Fibroblast of lung (primary cell): Measurements from ENCODE around the gene HBG1. TPM values are rescaled to one million over a fixed set of nuclear protein-coding genes. Genes with fewer than 3 reads are reported as not detected.
A peak's percentile ranks its signal among the peaks of the same experiment; 100 is the strongest.

ENCODE experiments used
- DNase-seq, 2 donors: peaks; one replicate each; pipeline versions ENCODE4 v3.0.0 to v3.0.0-alpha.2; 2010; ENCODE audit warnings: low read depth in 2 of 2
- H2AFZ ChIP-seq: 2 replicates; pipeline ENCODE4 v1.5.1; 2012; ENCODE audit warnings: low read length, control low read depth, inconsistent platforms
- H3K27ac ChIP-seq: 2 replicates; pipeline ENCODE4 v1.5.1; 2011; ENCODE audit warnings: low read length, control low read depth; ENCODE audit not compliant: insufficient read depth
- H3K27me3 ChIP-seq: 2 replicates; pipeline ENCODE4 v1.5.1; 2011; ENCODE audit warnings: mild to moderate bottlenecking, low read length; ENCODE audit not compliant: control insufficient read depth, insufficient read depth
- H3K36me3 ChIP-seq: 2 replicates; pipeline ENCODE4 v1.5.1; 2011; ENCODE audit warnings: low read length; ENCODE audit not compliant: control insufficient read depth, insufficient read depth
- H3K4me1 ChIP-seq: 2 replicates; pipeline ENCODE4 v1.5.1; 2011; ENCODE audit warnings: low read length; ENCODE audit not compliant: control insufficient read depth, insufficient read depth; ENCODE audit errors: extremely low read depth
- H3K4me2 ChIP-seq: 2 replicates; pipeline ENCODE4 v1.5.1; 2011; ENCODE audit warnings: low read length, control low read depth; ENCODE audit not compliant: insufficient read depth; ENCODE audit errors: extremely low read depth
- H3K4me3 ChIP-seq, 4 experiments: fragments of 200-600 bp in 1 of 4; sonication (generic) in 1 of 4; replicated peaks in 1 of 4; 2 replicates each; pipeline ENCODE4 v1.5.1; 2011 to 2016; ENCODE audit warnings: low read length in 4 of 4, low read depth in 3 of 4, mild to moderate bottlenecking in 3 of 4, control low read depth in 2 of 4, inconsistent platforms in 1 of 4, mixed read lengths in 1 of 4; ENCODE audit not compliant: insufficient read depth in 1 of 4; ENCODE audit errors: control extremely low read depth in 1 of 4
- H3K79me2 ChIP-seq: 2 replicates; pipeline ENCODE4 v1.5.1; 2012; ENCODE audit warnings: mild to moderate bottlenecking, low read length, inconsistent platforms; ENCODE audit not compliant: control insufficient read depth, insufficient read depth
- H3K9ac ChIP-seq: 2 replicates; pipeline ENCODE4 v1.5.1; 2011; ENCODE audit warnings: mild to moderate bottlenecking, low read length, control low read depth; ENCODE audit not compliant: insufficient read depth
- H3K9me3 ChIP-seq: 2 replicates; pipeline ENCODE4 v1.5.1; 2012; ENCODE audit warnings: low read depth, low read length; ENCODE audit not compliant: control insufficient read depth, insufficient read depth
- H4K20me1 ChIP-seq: 2 replicates; pipeline ENCODE4 v1.5.1; 2011; ENCODE audit warnings: low read length; ENCODE audit not compliant: control insufficient read depth, insufficient read depth; ENCODE audit errors: extremely low read depth
- EZH2 ChIP-seq: IDR thresholded peaks from 2 replicates; pipeline ENCODE4 v1.5.1; 2012; ENCODE audit warnings: low read length, control low read depth, mild to moderate bottlenecking; ENCODE audit errors: missing control alignments
- polyA plus RNA-seq, 2 donors: library from polyadenylated mRNA; depleted of rRNA in 1 of 2; stranded (reverse) in 1 of 2; unstranded in 1 of 2; fragments of >200 nt; gene quantifications; 2 replicates each; pipeline ENCODE4 v1.2.1, GENCODE V29; 2011 to 2012; ENCODE audit warnings: missing spikeins in 1 of 2
- total RNA-seq: library from RNA; depleted of rRNA; stranded (reverse); fragments of >200 nt; gene quantifications from 2 replicates; pipeline ENCODE4 v1.2.1, GENCODE V29; 2014
- TF ChIP-seq, protein P1 (sequence below), 2 donors: IDR thresholded peaks in 1 of 2; conservative IDR thresholded peaks in 1 of 2; 1 replicate in 1 of 2; 2 replicates in 1 of 2; pipeline ENCODE4 v1.5.1; 2011 to 2012; ENCODE audit warnings: low read length in 2 of 2, control low read depth in 1 of 2, inconsistent platforms in 1 of 2, low read depth in 1 of 2, mild to moderate bottlenecking in 1 of 2

Gene HBG1
- total and polyA plus RNA-seq, 2 donors (not counting 1 experiment from before 2014, with no cell fraction given): 0.41 TPM; not detected in 1

DNA sequence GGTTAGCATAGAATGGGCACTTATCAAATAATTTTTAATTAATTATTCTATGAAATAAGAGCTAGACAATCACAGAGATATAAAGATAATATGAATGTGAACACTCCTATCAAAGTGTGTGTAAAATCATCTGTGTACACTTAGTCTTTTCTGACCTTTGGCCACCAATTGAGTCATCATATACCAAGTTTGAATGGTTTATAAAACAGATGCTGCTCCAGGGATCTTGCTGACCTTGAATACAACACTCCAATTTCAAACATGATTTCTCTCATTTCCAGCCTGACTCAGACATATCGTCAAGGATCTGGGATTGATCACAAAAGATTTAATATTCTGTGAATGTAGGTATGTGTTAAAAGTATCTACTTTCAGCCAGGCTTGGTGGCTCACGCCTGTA is 46.3 kb downstream of the HBG1 start:
- peak in 1 of 2 donors; percentile 43 for DNase-seq
- H3K36me3 ChIP-seq: no peaks in the 10 kb centered on the region
- no peaks in the 10 kb centered on the region for H3K27me3 ChIP-seq
- H3K27ac ChIP-seq: no peak overlapping the region
- no peaks in the 10 kb centered on the region for H3K9me3 ChIP-seq
- H3K9ac ChIP-seq: no peak overlapping the region
- no peak overlapping the region for H2AFZ ChIP-seq
- H3K79me2 ChIP-seq: no peaks in the 10 kb centered on the region
- H3K4me2 ChIP-seq: no peak overlapping the region
- no peak overlapping the region for H3K4me3 ChIP-seq
- H4K20me1 ChIP-seq: no peaks in the 10 kb centered on the region
- peaks cover 4% of the 10 kb centered on the region for H3K4me1 ChIP-seq
- TF ChIP-seq, protein P1, sequence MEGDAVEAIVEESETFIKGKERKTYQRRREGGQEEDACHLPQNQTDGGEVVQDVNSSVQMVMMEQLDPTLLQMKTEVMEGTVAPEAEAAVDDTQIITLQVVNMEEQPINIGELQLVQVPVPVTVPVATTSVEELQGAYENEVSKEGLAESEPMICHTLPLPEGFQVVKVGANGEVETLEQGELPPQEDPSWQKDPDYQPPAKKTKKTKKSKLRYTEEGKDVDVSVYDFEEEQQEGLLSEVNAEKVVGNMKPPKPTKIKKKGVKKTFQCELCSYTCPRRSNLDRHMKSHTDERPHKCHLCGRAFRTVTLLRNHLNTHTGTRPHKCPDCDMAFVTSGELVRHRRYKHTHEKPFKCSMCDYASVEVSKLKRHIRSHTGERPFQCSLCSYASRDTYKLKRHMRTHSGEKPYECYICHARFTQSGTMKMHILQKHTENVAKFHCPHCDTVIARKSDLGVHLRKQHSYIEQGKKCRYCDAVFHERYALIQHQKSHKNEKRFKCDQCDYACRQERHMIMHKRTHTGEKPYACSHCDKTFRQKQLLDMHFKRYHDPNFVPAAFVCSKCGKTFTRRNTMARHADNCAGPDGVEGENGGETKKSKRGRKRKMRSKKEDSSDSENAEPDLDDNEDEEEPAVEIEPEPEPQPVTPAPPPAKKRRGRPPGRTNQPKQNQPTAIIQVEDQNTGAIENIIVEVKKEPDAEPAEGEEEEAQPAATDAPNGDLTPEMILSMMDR (conservative IDR thresholded peaks at IDR 0.05 in 1 of 2, IDR thresholded peaks at IDR 0.05 in 1 of 2; ENCODE audit: low read depth in 1 of 2, low read length in 2 of 2): no peak
- TF ChIP-seq EZH2: no peak

DNA sequence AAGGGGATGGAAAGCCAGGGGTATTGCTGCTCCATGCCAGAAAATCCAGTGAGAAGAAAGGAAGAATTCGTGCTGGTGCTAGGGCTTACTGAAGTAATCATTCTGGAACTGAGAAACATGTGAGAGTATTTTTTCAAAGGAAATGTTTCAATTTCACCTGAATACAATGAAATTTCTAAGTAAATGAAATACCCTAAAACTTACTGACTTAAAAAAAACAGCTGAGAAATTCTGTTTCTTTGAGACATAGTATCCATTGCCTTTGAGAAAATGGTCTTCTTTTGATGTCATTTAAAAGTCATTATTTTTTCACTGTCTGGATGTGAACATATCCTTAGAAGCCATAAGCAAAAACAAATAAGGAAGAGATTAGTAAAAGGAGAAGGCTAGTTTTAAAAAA is 49.1 kb downstream of the HBG1 start, which contains the start of gene OR51V1:
Gene OR51V1, minus strand, starts transcription at position 101 of the 400 bp plus-strand sequence. Its CDS starts 0 bp downstream, at position 101.
- H4K20me1 ChIP-seq: no peaks in the 10 kb centered on the region

DNA sequence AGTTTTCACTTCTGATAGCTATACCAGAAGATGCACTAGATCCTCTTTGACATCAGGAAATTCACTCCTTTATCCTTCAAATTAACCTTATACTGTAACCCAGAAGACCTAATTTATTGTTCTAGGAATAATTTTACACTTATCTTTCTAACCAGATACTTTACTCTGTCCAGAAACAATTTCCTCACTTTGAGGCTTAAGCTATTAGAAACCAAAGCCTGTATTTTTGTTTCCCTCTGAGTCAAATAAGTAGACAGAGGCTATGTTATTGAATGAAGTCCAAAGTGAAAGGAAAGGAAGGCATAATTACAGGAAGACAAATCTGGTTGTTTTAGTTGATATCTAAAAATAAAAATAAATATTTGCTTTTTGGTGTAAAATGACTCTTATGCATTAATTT is 51.4 kb downstream of the HBG1 start:
- H3K4me3 ChIP-seq: no peak overlapping the region
- no peak overlapping the region for H3K9ac ChIP-seq
- no peaks in the 10 kb centered on the region for H4K20me1 ChIP-seq
- no peaks in the 10 kb centered on the region for H3K9me3 ChIP-seq
- TF ChIP-seq, protein P1 (conservative IDR thresholded peaks at IDR 0.05 in 1 of 2, IDR thresholded peaks at IDR 0.05 in 1 of 2; ENCODE audit: low read depth in 1 of 2, low read length in 2 of 2): no peak
- TF ChIP-seq EZH2: no peak
- H3K4me2 ChIP-seq: no peak overlapping the region
- H3K27me3 ChIP-seq: no peaks in the 10 kb centered on the region
- H2AFZ ChIP-seq: no peak overlapping the region
- no peaks in the 10 kb centered on the region for H3K36me3 ChIP-seq
- no peaks in the 10 kb centered on the region for H3K79me2 ChIP-seq
- no peak for DNase-seq
- H3K27ac ChIP-seq: no peak overlapping the region
- no peaks in the 10 kb centered on the region for H3K4me1 ChIP-seq

More for the DNA sequence above, 49.1 kb downstream of the HBG1 start, which contains the start of gene OR51V1:
- DNase-seq: no peak
- TF ChIP-seq, protein P1 (conservative IDR thresholded peaks at IDR 0.05 in 1 of 2, IDR thresholded peaks at IDR 0.05 in 1 of 2; ENCODE audit: low read depth in 1 of 2, low read length in 2 of 2): no peak
- no peak for TF ChIP-seq EZH2
- Histone ChIP-seq H3K4me2 (no peak within 1 kb of the TSS), H3K27ac (no peak within 1 kb of the TSS), H3K9ac (no peak within 1 kb of the TSS), H3K9me3 (no peaks in the 10 kb centered on the region), H3K4me3 (no peak within 1 kb of the TSS), H2AFZ (no peak within 1 kb of the TSS), H3K27me3 (no peaks in the 10 kb centered on the region), H3K79me2 (no peaks in the 10 kb centered on the region), H3K36me3 (no peaks in the 10 kb centered on the region), H3K4me1 (peaks cover 4% of the 10 kb centered on the region)

Other genes starting within 250 kb of the HBG1 start
- not detected in 2 replicates for gene OR52J3, start 203.3 kb downstream of the HBG1 start, total RNA-seq
- not detected in 2 replicates for gene OR52J3, start 203.3 kb downstream of the HBG1 start, polyA plus RNA-seq
- not detected in 2 replicates for gene OR52E2, start 190.2 kb downstream of the HBG1 start, total RNA-seq
- gene OR52E2, start 190.2 kb downstream of the HBG1 start, polyA plus RNA-seq: not detected in 2 replicates
- not detected in 2 replicates for gene OR52E1, start 180.3 kb downstream of the HBG1 start, total RNA-seq
- not detected in 2 replicates for gene OR52E1, start 180.3 kb downstream of the HBG1 start, polyA plus RNA-seq
- not detected in 2 replicates for gene OR52A5, start 111.5 kb downstream of the HBG1 start, total RNA-seq
- gene OR52A5, start 111.5 kb downstream of the HBG1 start, polyA plus RNA-seq: not detected in 2 replicates
- not detected in 2 replicates for gene OR52A1, start 95.1 kb downstream of the HBG1 start, total RNA-seq
- gene OR52A1, start 95.1 kb downstream of the HBG1 start, polyA plus RNA-seq: not detected in 2 replicates
- not detected in 2 replicates for gene OR51V1, start 49.2 kb downstream of the HBG1 start, total RNA-seq
- not detected in 2 replicates for gene OR51V1, start 49.2 kb downstream of the HBG1 start, polyA plus RNA-seq
- not detected in 2 replicates for gene HBB, start 22.8 kb downstream of the HBG1 start, total RNA-seq
- gene HBB, start 22.8 kb downstream of the HBG1 start, polyA plus RNA-seq: 0.16 and 0.22 TPM in 2 replicates
- gene HBD, start 15.4 kb downstream of the HBG1 start, total RNA-seq: 5.9 TPM in 1 of 2 replicates, not detected in the other
- 17.1 and 53.4 TPM in 2 replicates for gene HBD, start 15.4 kb downstream of the HBG1 start, polyA plus RNA-seq
- gene HBG2, start 4.9 kb upstream of the HBG1 start, total RNA-seq: not detected in 2 replicates
- gene HBG2, start 4.9 kb upstream of the HBG1 start, polyA plus RNA-seq: 0.93 and 2.6 TPM in 2 replicates
- 0.33 TPM in 1 of 2 replicates, not detected in the other for gene HBE1, start 20.1 kb upstream of the HBG1 start, total RNA-seq
- gene HBE1, start 20.1 kb upstream of the HBG1 start, polyA plus RNA-seq: 2.0 and 3.1 TPM in 2 replicates
- gene OR51B4, start 52.1 kb upstream of the HBG1 start, total RNA-seq: 0.17 TPM in 1 of 2 replicates, not detected in the other
- not detected in 2 replicates for gene OR51B4, start 52.1 kb upstream of the HBG1 start, polyA plus RNA-seq
- gene OR51B2, start 74.4 kb upstream of the HBG1 start, total RNA-seq: not detected in 2 replicates
- not detected in 2 replicates for gene OR51B2, start 74.4 kb upstream of the HBG1 start, polyA plus RNA-seq
- 0.17 and 0.26 TPM in 2 replicates for gene OR51B5, start 93.7 kb upstream of the HBG1 start, total RNA-seq
- 0.06 TPM in 1 of 2 replicates, not detected in the other for gene OR51B5, start 93.7 kb upstream of the HBG1 start, polyA plus RNA-seq
- not detected in 2 replicates for gene OR51B6, start 101.7 kb upstream of the HBG1 start, total RNA-seq
- not detected in 2 replicates for gene OR51B6, start 101.7 kb upstream of the HBG1 start, polyA plus RNA-seq
- gene OR51M1, start 134.0 kb upstream of the HBG1 start, total RNA-seq: not detected in 2 replicates
- 0.06 TPM in 1 of 2 replicates, not detected in the other for gene OR51M1, start 134.0 kb upstream of the HBG1 start, polyA plus RNA-seq
- not detected in 2 replicates for gene OR51Q1, start 172.3 kb upstream of the HBG1 start, total RNA-seq
- gene OR51Q1, start 172.3 kb upstream of the HBG1 start, polyA plus RNA-seq: not detected in 2 replicates
- 0.17 and 0.26 TPM in 2 replicates for gene OR51I1, start 191.7 kb upstream of the HBG1 start, total RNA-seq
- gene OR51I1, start 191.7 kb upstream of the HBG1 start, polyA plus RNA-seq: not detected in 2 replicates
- gene OR51I2, start 199.5 kb upstream of the HBG1 start, total RNA-seq: under 0.01 TPM in 1 of 2 replicates, not detected in the other
- gene OR51I2, start 199.5 kb upstream of the HBG1 start, polyA plus RNA-seq: not detected in 2 replicates
- not detected in 2 replicates for gene OR52D1, start 238.8 kb upstream of the HBG1 start, total RNA-seq
- not detected in 2 replicates for gene OR52D1, start 238.8 kb upstream of the HBG1 start, polyA plus RNA-seq